CD4-positive, CD25-positive, alpha-beta regulatory T cell (primary cell): Measurements from ENCODE around the gene JAK1. TPM values are rescaled to one million over a fixed set of nuclear protein-coding genes. Genes with fewer than 3 reads are reported as not detected.
A peak's percentile ranks its signal among the peaks of the same experiment; 100 is the strongest.

Source experiments
- ATAC-seq, 2 donors: fragments of 150-1000 bp; cut with Tn5 transposase; one replicate each; pipeline ENCODE4 v1.10.0; 2021; ENCODE audit warnings: low read depth in 2 of 2, moderate number of reproducible peaks in 2 of 2, moderate library complexity in 1 of 2
- DNase-seq, 3 donors: peaks; one replicate each; pipeline versions ENCODE4 v3.0.0 to v3.0.0-alpha.2; 2012 to 2022; ENCODE audit warnings: mixed read lengths in 1 of 3
- H3K27ac ChIP-seq: one replicate; pipeline ENCODE4 v1.7.0; 2013; ENCODE audit warnings: mild to moderate bottlenecking, low read length; ENCODE audit not compliant: insufficient read depth, poor library complexity, severe bottlenecking
- H3K27me3 ChIP-seq: one replicate; pipeline ENCODE4 v1.7.0; 2013; ENCODE audit warnings: low read length; ENCODE audit not compliant: control insufficient read depth, insufficient read depth
- H3K36me3 ChIP-seq: one replicate; pipeline ENCODE4 v1.7.0; 2013; ENCODE audit warnings: mild to moderate bottlenecking, low read length, moderate library complexity; ENCODE audit not compliant: control insufficient read depth, insufficient read depth
- H3K4me1 ChIP-seq: 2 replicates; pipeline ENCODE4 v1.7.0; 2013; ENCODE audit warnings: mild to moderate bottlenecking, low read length; ENCODE audit not compliant: insufficient read depth, control insufficient read depth, poor library complexity, severe bottlenecking
- H3K4me3 ChIP-seq: one replicate; pipeline ENCODE4 v1.7.0; 2013; ENCODE audit warnings: low read depth, mild to moderate bottlenecking, low read length, moderate library complexity
- H3K9me3 ChIP-seq, 2 experiments: 1 replicate in 1 of 2; 2 replicates in 1 of 2; pipeline ENCODE4 v1.7.0; 2013; ENCODE audit warnings: low read length in 2 of 2, mild to moderate bottlenecking in 1 of 2, moderate library complexity in 1 of 2; ENCODE audit not compliant: control insufficient read depth in 2 of 2
- H3K27ac Mint-ChIP-seq, 3 donors: one replicate each; pipeline ENCODE4 v1.8.0; 2020 to 2022; ENCODE audit warnings: mild to moderate bottlenecking in 3 of 3, mixed read lengths in 3 of 3, moderate library complexity in 2 of 3
- H3K27me3 Mint-ChIP-seq: one replicate; pipeline ENCODE4 v1.8.0; 2022; ENCODE audit warnings: mild to moderate bottlenecking, mixed read lengths
- H3K36me3 Mint-ChIP-seq: one replicate; pipeline ENCODE4 v1.8.0; 2020; ENCODE audit warnings: mixed read lengths
- H3K4me1 Mint-ChIP-seq, 4 donors: one replicate each; pipeline ENCODE4 v1.8.0; 2020 to 2022; ENCODE audit warnings: mixed read lengths in 4 of 4, mild to moderate bottlenecking in 1 of 4
- H3K4me3 Mint-ChIP-seq, 4 donors: one replicate each; pipeline ENCODE4 v1.8.0; 2020 to 2022; ENCODE audit warnings: mild to moderate bottlenecking in 4 of 4, mixed read lengths in 4 of 4, moderate library complexity in 3 of 4
- H3K9me3 Mint-ChIP-seq, 7 donors: one replicate each; pipeline ENCODE4 v1.8.0; 2020 to 2022; ENCODE audit warnings: mixed read lengths in 7 of 7, mild to moderate bottlenecking in 3 of 7, moderate library complexity in 2 of 7
- polyA plus RNA-seq, 4 donors: library from polyadenylated mRNA; unstranded; fragments of 300-500 nt; fragmentation: Illumina TruSeq; gene quantifications; one replicate each; pipeline ENCODE4 v1.2.3, GENCODE V29; 2021
- total RNA-seq: library from RNA; stranded (reverse); gene quantifications from one replicate; pipeline ENCODE4 v1.2.3, GENCODE V29; 2022

JAK1 gene
- total and polyA plus RNA-seq, 5 donors from 2014 or later: 215 to 333 (median 229) TPM

GRCh38 chr1:64895500-64895899 is 70.8 kb downstream of the JAK1 start:
- Histone ChIP-seq H3K9me3 (no peaks in the 10 kb centered on the region), H3K36me3 (no peaks in the 10 kb centered on the region), H3K4me1 (peaks cover 90% of the 10 kb centered on the region), H3K4me3 (peak overlapping the region; percentile 42), H3K27ac (no peak overlapping the region), H3K27me3 (no peaks in the 10 kb centered on the region)
- peaks cover 7% of the 10 kb centered on the region for H3K36me3 Mint-ChIP-seq
- H3K4me3 Mint-ChIP-seq: peak overlapping the region; percentile 4 to 36 (median 8)
- peaks cover 56 to 97% (median 84%) of the 10 kb centered on the region in 4 donors for H3K4me1 Mint-ChIP-seq
- DNase-seq: no peak
- peak overlapping the region in 2 of 3 donors; percentile 71 to 92 for H3K27ac Mint-ChIP-seq
- H3K9me3 Mint-ChIP-seq: no peaks in the 10 kb centered on the region
- no peak for ATAC-seq
- no peaks in the 10 kb centered on the region for H3K27me3 Mint-ChIP-seq

- Histone ChIP-seq H3K4me1 (peaks cover 91% of the 10 kb centered on the region), H3K27ac (no peak overlapping the region), H3K4me3 (peak overlapping the region; percentile 27), H3K36me3 (no peaks in the 10 kb centered on the region), H3K9me3 (no peaks in the 10 kb centered on the region), H3K27me3 (no peaks in the 10 kb centered on the region)
- Mint-ChIP-seq H3K9me3 (no peaks in the 10 kb centered on the region), H3K4me1 (peaks cover 57 to 97% (median 84%) of the 10 kb centered on the region in 4 donors), H3K27me3 (no peaks in the 10 kb centered on the region), H3K27ac (peak overlapping the region; percentile 57 to 71 (median 59)), H3K4me3 (peak overlapping the region in 3 of 4 donors; percentile 27 to 62 (median 36)), H3K36me3 (peaks cover 7% of the 10 kb centered on the region)
- ATAC-seq: no peak
- no peak for DNase-seq
These were observed 71.7 kb downstream of the JAK1 start for GRCh38 chr1:64894438-64895196.

GRCh38 chr1:64893921-64894320 is 72.4 kb downstream of the JAK1 start:
- peak overlapping the region; percentile 2 for H3K4me3 ChIP-seq
- H3K4me1 ChIP-seq: peaks cover 91% of the 10 kb centered on the region
- no peak for DNase-seq
- H3K9me3 Mint-ChIP-seq: no peaks in the 10 kb centered on the region
- peak overlapping the region; percentile 5 to 62 (median 30) for H3K4me3 Mint-ChIP-seq
- peaks cover 7% of the 10 kb centered on the region for H3K36me3 Mint-ChIP-seq
- peak overlapping the region; percentile 16 for H3K27ac ChIP-seq
- H3K27me3 ChIP-seq: no peaks in the 10 kb centered on the region
- ATAC-seq: no peak
- peak overlapping the region in 2 of 3 donors; percentile 12 to 71 for H3K27ac Mint-ChIP-seq
- H3K4me1 Mint-ChIP-seq: peaks cover 59 to 97% (median 85%) of the 10 kb centered on the region in 4 donors
- H3K27me3 Mint-ChIP-seq: no peaks in the 10 kb centered on the region
- H3K9me3 ChIP-seq: no peaks in the 10 kb centered on the region
- no peaks in the 10 kb centered on the region for H3K36me3 ChIP-seq

GRCh38 chr1:64892576-64893573 is 73.5 kb downstream of the JAK1 start:
- Mint-ChIP-seq H3K27ac (peak overlapping the region; percentile 61 to 93 (median 91)), H3K4me3 (peak overlapping the region in 3 of 4 donors; percentile 49 to 77 (median 50)), H3K27me3 (no peaks in the 10 kb centered on the region), H3K4me1 (peaks cover 62 to 98% (median 86%) of the 10 kb centered on the region in 4 donors), H3K9me3 (no peaks in the 10 kb centered on the region), H3K36me3 (peaks cover 7% of the 10 kb centered on the region)
- peaks cover 84% of the 10 kb centered on the region for H3K4me1 ChIP-seq
- peak overlapping the region; percentile 16 for H3K27ac ChIP-seq
- H3K36me3 ChIP-seq: no peaks in the 10 kb centered on the region
- ATAC-seq (no peak), DNase-seq (no peak)
- peak overlapping the region; percentile 16 for H3K4me3 ChIP-seq
- no peaks in the 10 kb centered on the region for H3K9me3 ChIP-seq
- H3K27me3 ChIP-seq: no peaks in the 10 kb centered on the region

- Histone ChIP-seq H3K27ac (peak overlapping the region; percentile 11), H3K27me3 (no peaks in the 10 kb centered on the region), H3K4me1 (peaks cover 79% of the 10 kb centered on the region), H3K4me3 (peak overlapping the region; percentile 54), H3K9me3 (no peaks in the 10 kb centered on the region), H3K36me3 (peaks cover 3% of the 10 kb centered on the region)
- Mint-ChIP-seq H3K4me3 (peak overlapping the region; percentile 2 to 61 (median 34)), H3K27me3 (no peaks in the 10 kb centered on the region), H3K36me3 (peaks cover 1% of the 10 kb centered on the region), H3K9me3 (no peaks in the 10 kb centered on the region), H3K27ac (peak overlapping the region; percentile 59 to 78 (median 68)), H3K4me1 (peaks cover 59 to 99% (median 88%) of the 10 kb centered on the region in 4 donors)
- peak in 1 of 2 donors; percentile 35 for ATAC-seq
- peak in 1 of 3 donors; percentile 11 for DNase-seq
These were observed 74.9 kb downstream of the JAK1 start for GRCh38 chr1:64891448-64891825.

GRCh38 chr1:64890699-64891447 is 75.5 kb downstream of the JAK1 start:
- H3K4me1 Mint-ChIP-seq: peaks cover 55 to 99% (median 85%) of the 10 kb centered on the region in 4 donors
- Histone ChIP-seq H3K27ac (peak overlapping the region; percentile 11), H3K27me3 (no peaks in the 10 kb centered on the region), H3K36me3 (peaks cover 7% of the 10 kb centered on the region), H3K9me3 (no peaks in the 10 kb centered on the region), H3K4me3 (peak overlapping the region; percentile 16), H3K4me1 (peaks cover 73% of the 10 kb centered on the region)
- DNase-seq: no peak
- ATAC-seq: no peak
- H3K9me3 Mint-ChIP-seq: no peaks in the 10 kb centered on the region
- H3K36me3 Mint-ChIP-seq: no peaks in the 10 kb centered on the region
- H3K27me3 Mint-ChIP-seq: no peaks in the 10 kb centered on the region
- peak overlapping the region; percentile 24 to 61 (median 43) for H3K4me3 Mint-ChIP-seq
- H3K27ac Mint-ChIP-seq: peak overlapping the region; percentile 59 to 78 (median 68)

- Mint-ChIP-seq H3K9me3 (peaks cover 0 to 1% (median 0%) of the 10 kb centered on the region in 7 donors), H3K4me1 (peaks cover 42 to 94% (median 66%) of the 10 kb centered on the region in 4 donors), H3K36me3 (peaks cover 11% of the 10 kb centered on the region), H3K27me3 (no peaks in the 10 kb centered on the region), H3K4me3 (peak overlapping the region in 3 of 4 donors; percentile 3 to 34 (median 24)), H3K27ac (peak overlapping the region; percentile 20 to 80 (median 37))
- Histone ChIP-seq H3K4me3 (peak overlapping the region; percentile 7), H3K27me3 (no peaks in the 10 kb centered on the region), H3K36me3 (peaks cover 34% of the 10 kb centered on the region), H3K9me3 (no peaks in the 10 kb centered on the region), H3K27ac (no peak overlapping the region), H3K4me1 (peaks cover 48% of the 10 kb centered on the region)
- ATAC-seq (no peak), DNase-seq (no peak)
These were observed 78.6 kb downstream of the JAK1 start for GRCh38 chr1:64887689-64888217.
